ENCODE measurements around the gene ZCWPW2. TPM values are rescaled to one million over a fixed set of nuclear protein-coding genes. Genes with fewer than 3 reads are reported as not detected.

ZCWPW2 gene
- polyA plus RNA-seq, 2 of the 4 experiments (the other 2 are of a cell fraction) = 0.06 to 0.34 TPM

DNA sequence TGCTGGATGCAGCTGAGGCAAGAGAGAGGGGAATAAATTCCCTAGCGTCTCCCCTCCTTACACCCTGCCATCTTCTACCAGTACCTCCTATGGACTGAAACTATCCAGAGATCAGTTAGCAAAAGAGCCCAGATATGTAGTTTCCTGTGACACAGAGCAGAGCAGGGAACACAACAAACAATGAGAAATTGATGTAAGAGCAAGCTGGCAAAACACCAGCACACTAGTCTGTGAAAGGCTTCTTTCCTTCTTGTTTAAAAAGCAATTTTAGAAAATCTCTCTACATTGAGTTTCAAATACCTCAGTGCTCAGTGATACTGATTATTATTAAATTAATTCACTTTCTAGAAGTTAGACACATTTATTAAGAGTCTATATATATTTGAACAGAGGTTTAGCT is 215.7 kb downstream of the ZCWPW2 start:
- no peak for FAIRE-seq
- Histone ChIP-seq H3K4me2 (no peak overlapping the region), H3K9me3 (no peaks in the 10 kb centered on the region), H3K27ac (no peak overlapping the region), H3K4me1 (no peaks in the 10 kb centered on the region), H3K4me3 (no peak overlapping the region)
- 22% methylated on average over 1 of the region's 1 CpG for WGBS (ENCODE audit: missing lambda C conversion rate)
- DNase-seq (ENCODE audit: low read depth in 1 of 2, low spot score in 1 of 2) = no peak
- CTCF ChIA-PET = no interaction called here
- TF ChIP-seq EP300 (IDR thresholded peaks at IDR 0.05) (no peak), HDAC2 (IDR thresholded peaks at IDR 0.05) (no peak), PHF8 (IDR thresholded peaks at IDR 0.05; ENCODE audit: borderline replicate concordance, low read depth) (no peak), ZC3H11A (IDR thresholded peaks at IDR 0.05) (no peak), NFE2L2 (conservative IDR thresholded peaks at IDR 0.05; ENCODE audit: low read length) (no peak), NPAS2 (CRISPR knock-in tag; IDR thresholded peaks at IDR 0.05; ENCODE audit: borderline replicate concordance) (no peak), CBX8 (IDR thresholded peaks at IDR 0.05) (no peak)
- TF ChIP-seq, protein P1, sequence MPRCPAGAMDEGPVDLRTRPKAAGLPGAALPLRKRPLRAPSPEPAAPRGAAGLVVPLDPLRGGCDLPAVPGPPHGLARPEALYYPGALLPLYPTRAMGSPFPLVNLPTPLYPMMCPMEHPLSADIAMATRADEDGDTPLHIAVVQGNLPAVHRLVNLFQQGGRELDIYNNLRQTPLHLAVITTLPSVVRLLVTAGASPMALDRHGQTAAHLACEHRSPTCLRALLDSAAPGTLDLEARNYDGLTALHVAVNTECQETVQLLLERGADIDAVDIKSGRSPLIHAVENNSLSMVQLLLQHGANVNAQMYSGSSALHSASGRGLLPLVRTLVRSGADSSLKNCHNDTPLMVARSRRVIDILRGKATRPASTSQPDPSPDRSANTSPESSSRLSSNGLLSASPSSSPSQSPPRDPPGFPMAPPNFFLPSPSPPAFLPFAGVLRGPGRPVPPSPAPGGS (IDR thresholded peaks at IDR 0.05) = no peak
- ATAC-seq = no peak
- POLR2A ChIA-PET = no interaction called here

- DNase-seq (ENCODE audit: low read depth in 1 of 2, low spot score in 1 of 2) (no peak), ATAC-seq (no peak), FAIRE-seq (no peak)
- Histone ChIP-seq H3K27ac (no peak overlapping the region), H3K4me2 (no peak overlapping the region), H3K4me1 (no peaks in the 10 kb centered on the region), H3K4me3 (no peak overlapping the region), H3K9me3 (no peaks in the 10 kb centered on the region; the same call in 2 of the 3 replicates)
- POLR2A ChIA-PET = no interaction called here
- TF ChIP-seq, protein P2, sequence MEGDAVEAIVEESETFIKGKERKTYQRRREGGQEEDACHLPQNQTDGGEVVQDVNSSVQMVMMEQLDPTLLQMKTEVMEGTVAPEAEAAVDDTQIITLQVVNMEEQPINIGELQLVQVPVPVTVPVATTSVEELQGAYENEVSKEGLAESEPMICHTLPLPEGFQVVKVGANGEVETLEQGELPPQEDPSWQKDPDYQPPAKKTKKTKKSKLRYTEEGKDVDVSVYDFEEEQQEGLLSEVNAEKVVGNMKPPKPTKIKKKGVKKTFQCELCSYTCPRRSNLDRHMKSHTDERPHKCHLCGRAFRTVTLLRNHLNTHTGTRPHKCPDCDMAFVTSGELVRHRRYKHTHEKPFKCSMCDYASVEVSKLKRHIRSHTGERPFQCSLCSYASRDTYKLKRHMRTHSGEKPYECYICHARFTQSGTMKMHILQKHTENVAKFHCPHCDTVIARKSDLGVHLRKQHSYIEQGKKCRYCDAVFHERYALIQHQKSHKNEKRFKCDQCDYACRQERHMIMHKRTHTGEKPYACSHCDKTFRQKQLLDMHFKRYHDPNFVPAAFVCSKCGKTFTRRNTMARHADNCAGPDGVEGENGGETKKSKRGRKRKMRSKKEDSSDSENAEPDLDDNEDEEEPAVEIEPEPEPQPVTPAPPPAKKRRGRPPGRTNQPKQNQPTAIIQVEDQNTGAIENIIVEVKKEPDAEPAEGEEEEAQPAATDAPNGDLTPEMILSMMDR (IDR thresholded peaks at IDR 0.05) = no peak
- TF ChIP-seq HOXB13 (CRISPR knock-in tag; IDR thresholded peaks at IDR 0.05; ENCODE audit: low read depth) (no peak), NFE2L2 (conservative IDR thresholded peaks at IDR 0.05; ENCODE audit: low read length) (no peak), CHD2 (IDR thresholded peaks at IDR 0.05; ENCODE audit: low read length, partially characterized antibody) (no peak), RNF2 (IDR thresholded peaks at IDR 0.05; ENCODE audit: borderline replicate concordance, low read depth) (no peak), CBX2 (IDR thresholded peaks at IDR 0.05; ENCODE audit: borderline replicate concordance, low read depth) (no peak), ZNF302 (CRISPR knock-in tag; IDR thresholded peaks at IDR 0.05) (no peak), GATA3 (IDR thresholded peaks at IDR 0.05; ENCODE audit: borderline replicate concordance) (no peak), BHLHE40 (IDR thresholded peaks at IDR 0.05; ENCODE audit: low read depth, low read length) (no peak), POLR2A (IDR thresholded peaks at IDR 0.05; ENCODE audit: low read length) (no peak), RAD21 (conservative IDR thresholded peaks at IDR 0.05 in 1 of 2, IDR thresholded peaks at IDR 0.05 in 1 of 2) (no peak), HOXB5 (CRISPR knock-in tag; IDR thresholded peaks at IDR 0.05) (no peak), ZSCAN20 (CRISPR knock-in tag; IDR thresholded peaks at IDR 0.05) (no peak), ESRRA (IDR thresholded peaks at IDR 0.05; ENCODE audit: borderline replicate concordance, low read length) (no peak), USF2 (IDR thresholded peaks at IDR 0.05) (no peak), SMC3 (IDR thresholded peaks at IDR 0.05) (no peak), ATOH8 (CRISPR knock-in tag; IDR thresholded peaks at IDR 0.05; ENCODE audit: low read depth) (no peak), RCOR1 (IDR thresholded peaks at IDR 0.05; ENCODE audit: low read depth, low read length) (no peak), JUN (IDR thresholded peaks at IDR 0.05) (no peak)
- TF ChIP-seq, protein P3, sequence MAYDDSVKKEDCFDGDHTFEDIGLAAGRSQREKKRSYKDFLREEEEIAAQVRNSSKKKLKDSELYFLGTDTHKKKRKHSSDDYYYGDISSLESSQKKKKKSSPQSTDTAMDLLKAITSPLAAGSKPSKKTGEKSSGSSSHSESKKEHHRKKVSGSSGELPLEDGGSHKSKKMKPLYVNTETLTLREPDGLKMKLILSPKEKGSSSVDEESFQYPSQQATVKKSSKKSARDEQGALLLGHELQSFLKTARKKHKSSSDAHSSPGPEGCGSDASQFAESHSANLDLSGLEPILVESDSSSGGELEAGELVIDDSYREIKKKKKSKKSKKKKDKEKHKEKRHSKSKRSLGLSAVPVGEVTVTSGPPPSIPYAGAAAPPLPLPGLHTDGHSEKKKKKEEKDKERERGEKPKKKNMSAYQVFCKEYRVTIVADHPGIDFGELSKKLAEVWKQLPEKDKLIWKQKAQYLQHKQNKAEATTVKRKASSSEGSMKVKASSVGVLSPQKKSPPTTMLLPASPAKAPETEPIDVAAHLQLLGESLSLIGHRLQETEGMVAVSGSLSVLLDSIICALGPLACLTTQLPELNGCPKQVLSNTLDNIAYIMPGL (CRISPR knock-in tag; IDR thresholded peaks at IDR 0.05; ENCODE audit: borderline replicate concordance) = no peak
- CTCF ChIA-PET = no interaction called here
- 17% methylated on average over 3 of the region's 3 CpGs for WGBS (ENCODE audit: missing lambda C conversion rate)
These were observed 220.8 kb downstream of the ZCWPW2 start for GRCh38 chr3:28569357-28569756.

All from A549 (cell line).